DMS53 treated with DMSO at 0.1 percent for 48 hours (cell line): ENCODE data around the gene PPIP5K2.
"Not testable (repeated sequence)": the region's sequence is repeated elsewhere in the genome, so short reads cannot be mapped to it uniquely, and the experiment has no call there.

Experiments
- DNase-seq: peaks from one replicate; lab custom pipeline; 2025; ENCODE audit not compliant: unreplicated experiment; lab: John Stamatoyannopoulos, UW

The PPIP5K2 gene

DNA sequence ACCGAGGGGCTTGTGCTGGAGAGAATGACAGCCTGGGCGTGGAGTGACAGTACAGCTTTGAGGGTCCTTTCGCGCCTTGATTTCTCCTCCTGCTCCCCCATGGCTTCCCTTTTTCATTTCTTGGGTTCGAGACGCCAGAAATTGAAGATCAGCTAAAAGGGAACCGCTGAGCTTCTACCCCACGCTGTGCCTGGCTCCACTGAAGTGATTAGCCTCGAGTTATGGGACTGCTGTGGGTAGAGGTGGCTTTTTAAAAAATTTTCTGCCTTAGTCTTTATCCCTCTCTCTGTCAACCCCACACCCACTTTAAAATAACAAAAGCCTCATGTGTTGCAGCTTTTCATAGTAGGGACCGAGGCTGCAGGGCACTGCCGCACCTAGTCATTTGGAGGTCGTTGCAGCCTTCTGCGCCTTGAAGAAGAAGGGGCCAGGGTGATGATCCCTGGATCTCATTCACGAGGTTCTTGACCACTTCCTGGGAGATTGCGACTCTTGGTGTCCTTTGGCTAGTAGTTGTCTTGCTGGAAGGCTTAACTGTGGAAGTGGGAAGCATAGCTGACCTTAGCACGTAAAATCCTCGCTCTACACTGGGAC is 603 bp downstream of the PPIP5K2 start:
- DNase-seq, result no peak

DNA sequence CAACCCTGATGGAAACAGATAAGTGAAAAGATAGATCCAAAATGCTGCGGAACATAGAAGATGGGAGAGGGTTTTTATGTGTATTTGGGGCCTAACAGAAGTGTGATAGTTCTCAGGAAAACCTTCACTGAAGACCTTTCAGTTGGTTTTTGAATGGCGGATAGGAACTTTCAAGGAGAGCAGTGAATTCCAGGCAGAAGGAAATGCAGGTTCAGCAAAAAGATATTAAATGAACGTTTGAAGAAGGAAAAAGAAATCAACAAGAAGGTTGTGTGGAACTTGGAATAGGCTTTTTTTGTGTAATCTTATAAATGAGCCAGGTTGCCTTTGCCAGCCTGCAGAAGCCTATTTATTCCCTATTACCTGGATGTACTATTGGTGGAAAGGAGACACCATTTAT is 2.1 kb downstream of the PPIP5K2 start:
- DNase-seq, result no peak

DNA sequence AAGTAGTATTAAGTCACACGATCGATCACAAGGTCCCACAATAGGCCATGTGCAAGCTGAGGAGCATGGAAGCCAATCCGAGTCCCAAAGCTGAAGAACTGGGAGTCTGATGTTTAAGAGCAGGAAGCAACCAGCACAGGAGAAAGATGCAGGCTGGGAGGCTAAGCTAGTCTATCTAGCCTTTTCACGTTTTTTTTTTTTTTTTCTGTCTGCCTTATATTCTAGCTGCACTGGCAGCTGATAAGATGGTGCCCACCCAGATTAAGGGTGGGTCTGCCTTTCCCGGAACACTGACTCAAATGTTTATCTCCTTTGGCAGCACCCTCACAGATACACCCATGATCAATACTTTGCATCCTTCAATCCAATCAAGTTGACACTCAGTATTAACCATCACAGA is 6.5 kb downstream of the PPIP5K2 start:
- no peak for DNase-seq

DNA sequence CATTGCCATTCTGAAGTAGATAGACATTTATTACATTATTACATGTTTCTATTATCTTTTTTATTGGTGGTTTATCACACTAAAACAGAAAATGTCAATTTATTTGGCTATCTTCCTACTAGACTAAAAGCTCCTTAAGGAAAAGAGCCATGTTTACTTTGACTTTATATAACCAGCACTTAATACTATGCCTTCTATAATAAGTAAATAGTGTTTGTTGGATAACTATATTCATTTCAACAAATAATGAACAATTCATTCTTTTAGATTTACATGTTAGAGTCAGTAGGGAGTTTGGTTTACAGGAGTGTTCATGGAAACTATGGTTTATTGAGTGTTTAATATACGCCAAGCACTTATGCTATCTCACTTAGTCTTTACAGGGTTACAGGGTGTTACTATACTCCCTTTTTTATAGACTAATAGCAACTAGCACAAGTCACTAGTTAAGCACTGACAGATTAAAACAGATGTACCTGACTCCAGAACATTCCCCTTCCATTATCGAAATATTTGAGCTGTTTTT is 7.3 kb downstream of the PPIP5K2 start:
- DNase-seq, result no peak

DNA sequence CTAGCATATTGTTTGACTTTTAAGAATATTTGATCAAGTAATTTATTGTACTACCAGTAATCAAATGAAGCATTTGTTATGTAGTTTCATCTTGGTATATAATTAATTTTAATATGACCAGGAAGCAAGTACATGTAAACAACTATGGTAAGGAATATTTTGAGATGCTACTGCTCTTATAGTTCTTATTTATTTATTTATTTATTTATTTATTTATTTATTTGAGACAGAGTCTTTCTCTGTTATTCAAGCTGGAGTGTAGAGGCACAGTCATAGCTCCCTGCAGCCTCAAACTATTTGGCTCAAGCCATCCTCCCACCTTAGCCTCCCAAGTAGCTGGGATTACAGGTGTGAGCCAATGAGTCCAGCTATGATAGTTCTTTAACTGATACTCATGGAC is 8.1 kb downstream of the PPIP5K2 start:
- DNase-seq, result no peak

DNA sequence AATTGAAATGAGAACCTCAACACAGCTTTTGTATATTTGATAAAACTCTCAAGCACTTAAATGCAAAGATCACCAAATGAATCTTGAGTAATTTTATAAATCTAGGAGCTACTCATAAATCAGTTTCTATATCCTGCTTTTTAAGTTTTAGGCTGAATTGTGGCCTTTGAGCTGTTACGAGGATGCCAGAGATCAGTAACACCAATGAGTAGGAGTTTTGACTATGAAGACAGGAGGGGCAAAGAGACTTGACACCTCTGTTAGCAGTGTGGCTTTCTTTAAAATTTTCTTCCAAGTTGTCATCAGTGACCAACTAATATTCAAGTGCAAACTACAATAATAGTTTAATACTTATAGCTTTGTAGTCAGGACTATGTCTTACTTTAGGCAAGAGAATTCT is 12.6 kb downstream of the PPIP5K2 start:
- DNase-seq, result no peak

DNA sequence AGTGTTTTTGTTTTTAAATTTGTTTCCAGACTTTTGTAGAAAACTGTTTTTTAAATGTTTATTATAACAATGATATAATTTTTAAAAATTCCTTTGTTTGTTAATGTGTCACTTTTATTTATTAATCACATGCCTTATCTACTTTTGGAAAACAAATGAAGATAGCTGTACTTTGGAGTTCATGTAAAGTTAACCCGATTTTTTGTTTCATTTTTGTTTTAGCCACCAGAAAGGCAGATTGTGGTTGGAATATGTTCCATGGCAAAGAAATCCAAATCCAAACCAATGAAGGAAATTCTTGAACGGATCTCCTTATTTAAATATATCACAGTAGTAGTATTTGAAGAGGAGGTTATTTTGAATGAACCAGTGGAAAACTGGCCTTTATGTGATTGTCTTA is 13.1 kb downstream of the PPIP5K2 start:
- DNase-seq, result no peak

DNA sequence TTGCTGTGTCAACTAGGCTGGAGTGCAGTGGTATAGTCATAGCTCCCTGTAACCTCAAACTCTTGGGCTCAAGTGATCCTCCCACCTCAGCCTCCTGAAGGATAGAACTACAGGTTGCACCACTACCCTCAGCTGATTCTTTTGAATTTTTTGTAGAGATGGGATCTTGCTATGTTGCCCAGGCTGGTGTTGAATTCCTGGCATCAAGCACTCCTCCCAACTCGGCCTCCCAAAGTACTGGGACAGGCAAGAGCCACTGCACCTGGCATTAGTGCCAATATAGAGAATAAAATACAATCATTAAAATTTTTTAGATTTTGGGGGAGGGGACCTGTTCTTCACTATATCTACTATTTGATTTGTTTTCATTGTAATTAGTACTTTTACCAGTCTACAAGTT is 15.4 kb downstream of the PPIP5K2 start:
- no peak for DNase-seq

DNA sequence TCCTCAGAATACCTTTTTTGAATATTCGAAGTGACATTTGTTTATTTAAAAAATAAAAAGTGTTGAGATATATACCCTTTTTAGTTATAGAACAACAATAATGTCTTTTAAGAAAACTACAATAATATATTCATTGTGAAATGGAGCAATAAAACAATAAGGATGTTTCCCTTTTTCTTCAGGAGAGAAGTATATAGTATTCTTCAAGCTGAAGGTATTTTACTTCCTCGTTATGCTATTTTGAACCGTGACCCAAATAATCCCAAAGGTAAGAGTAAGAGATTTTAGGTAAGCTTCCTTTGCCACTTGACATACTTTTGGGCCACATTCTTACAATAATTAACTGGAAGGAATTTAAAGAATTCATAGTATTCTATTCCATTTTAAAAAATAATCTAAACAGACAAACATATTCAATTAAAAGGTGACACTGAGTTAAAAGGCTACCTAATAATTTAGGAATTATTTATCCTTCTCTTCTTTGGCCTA is 18.1 kb downstream of the PPIP5K2 start:
- no peak for DNase-seq

DNA sequence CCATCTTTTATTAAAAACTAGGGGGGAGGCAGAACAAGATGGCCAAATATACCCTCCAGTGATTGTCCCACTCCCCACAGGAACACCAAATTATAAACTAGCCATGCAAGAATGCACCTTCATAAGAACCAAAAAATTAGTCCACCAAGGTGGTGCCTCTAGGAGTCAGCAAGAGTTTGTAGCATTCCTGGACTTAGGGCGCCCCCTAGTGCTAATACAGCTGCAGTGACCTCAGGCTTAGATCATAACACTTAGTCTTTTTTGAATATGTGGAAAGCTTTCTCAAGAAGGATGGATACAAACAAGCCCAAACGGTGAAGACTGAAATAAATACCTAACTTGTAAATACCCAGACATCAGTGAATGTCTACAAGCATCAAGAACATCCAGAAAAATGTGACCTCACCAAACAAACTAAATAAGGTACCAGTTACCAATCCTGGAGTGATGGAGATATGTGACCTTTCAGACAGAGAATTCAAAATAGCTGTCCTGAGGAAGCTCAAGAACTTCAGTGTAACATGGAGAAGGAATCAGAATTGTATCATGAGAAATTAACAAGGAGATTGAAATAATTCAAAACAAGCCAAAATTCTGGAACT is 19.3 kb downstream of the PPIP5K2 start:
- peak; percentile 69 for DNase-seq

DNA sequence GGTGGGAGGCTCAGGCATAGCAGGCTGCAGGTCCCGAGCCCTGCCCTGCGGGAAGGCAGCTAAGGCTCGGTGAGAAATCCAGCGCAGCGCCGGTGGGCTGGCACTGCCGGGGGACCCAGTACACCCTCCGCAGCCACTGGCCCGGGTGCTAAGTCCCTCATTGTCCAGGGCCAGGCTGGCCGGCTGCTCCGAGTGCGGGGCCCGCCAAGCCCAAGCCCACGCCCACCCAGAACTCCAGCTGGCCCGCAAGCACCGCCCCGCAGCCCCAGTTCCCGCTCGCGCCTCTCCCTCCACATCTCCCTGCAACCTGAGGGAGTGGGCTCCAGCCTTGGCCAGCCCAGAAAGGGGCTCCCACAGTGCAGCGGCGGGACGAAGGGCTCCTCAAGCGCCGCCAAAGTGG is 22.0 kb downstream of the PPIP5K2 start:
- DNase-seq, result not testable (repeated sequence)

DNA sequence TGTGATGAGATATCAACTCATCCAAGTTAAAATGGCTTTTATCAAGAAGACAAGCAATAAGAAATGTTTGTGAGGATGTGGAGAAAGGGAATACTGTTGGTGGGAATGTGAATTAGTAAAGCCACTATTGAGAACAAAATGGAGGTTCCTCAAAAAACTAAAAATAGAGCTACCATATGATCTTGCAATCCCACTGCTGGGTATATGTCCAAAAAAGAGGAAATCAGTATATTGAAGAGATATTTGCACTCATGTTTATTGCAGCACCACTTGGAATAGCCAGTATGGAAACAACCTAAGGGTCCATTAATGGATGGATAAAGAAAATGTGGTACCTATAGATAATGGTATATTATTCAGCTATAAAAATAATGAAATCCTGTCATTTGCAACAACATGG is 25.1 kb downstream of the PPIP5K2 start:
- DNase-seq, result no peak

DNA sequence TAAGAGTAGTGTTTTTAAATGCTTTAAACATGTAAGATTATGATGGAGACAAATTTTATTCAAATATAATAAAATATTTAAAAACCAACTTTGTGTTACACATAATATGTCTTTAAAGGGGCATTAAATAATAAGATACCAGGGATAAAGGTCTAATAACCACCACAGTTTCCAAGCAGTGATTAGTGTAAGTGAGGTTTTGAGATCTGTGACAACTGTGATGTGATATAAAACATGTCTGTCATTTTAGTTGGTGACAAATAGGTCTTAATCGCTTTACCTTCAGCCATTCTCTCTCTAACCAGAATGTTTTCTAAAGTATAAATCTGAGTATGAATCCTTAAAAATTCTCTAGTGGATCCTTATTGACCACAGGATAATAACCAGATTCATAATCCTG is 28.1 kb downstream of the PPIP5K2 start:
- no peak for DNase-seq

DNA sequence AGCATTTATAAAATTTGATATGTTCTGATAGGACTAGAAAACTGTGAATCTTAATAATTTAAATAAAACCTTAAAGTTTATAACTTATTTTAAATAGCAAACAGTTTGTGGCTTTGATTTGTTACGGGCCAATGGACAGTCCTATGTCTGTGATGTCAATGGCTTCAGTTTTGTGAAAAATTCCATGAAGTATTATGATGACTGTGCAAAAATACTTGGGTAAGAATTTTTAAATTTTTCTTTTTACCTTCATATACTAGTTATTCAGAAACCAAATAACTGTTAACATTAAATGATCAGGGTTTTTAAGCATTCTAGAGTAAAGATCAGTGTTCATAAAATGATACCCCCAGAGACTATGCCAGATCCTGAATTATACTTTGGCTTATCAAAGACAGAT is 31.1 kb downstream of the PPIP5K2 start:
- no peak for DNase-seq

DNA sequence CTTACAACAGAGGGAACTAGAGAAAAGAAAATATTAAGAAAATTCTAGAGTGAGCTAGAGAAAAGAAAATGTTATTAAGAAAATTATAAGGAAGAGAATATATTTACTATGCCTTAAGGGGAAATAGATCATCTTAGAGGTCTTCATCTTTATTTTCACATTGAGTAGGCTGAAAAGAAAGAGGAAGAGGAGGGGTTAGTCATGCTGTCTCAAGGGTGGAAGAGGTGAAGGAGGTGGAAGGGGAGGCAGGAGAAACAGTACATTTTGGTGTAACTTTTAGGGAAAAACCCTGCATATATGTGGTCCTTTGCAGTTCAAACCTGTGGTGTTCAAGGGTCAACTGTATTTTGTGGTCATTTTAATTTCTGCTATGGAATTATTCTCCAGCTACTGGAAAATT is 46.6 kb downstream of the PPIP5K2 start:
- no peak for DNase-seq

DNA sequence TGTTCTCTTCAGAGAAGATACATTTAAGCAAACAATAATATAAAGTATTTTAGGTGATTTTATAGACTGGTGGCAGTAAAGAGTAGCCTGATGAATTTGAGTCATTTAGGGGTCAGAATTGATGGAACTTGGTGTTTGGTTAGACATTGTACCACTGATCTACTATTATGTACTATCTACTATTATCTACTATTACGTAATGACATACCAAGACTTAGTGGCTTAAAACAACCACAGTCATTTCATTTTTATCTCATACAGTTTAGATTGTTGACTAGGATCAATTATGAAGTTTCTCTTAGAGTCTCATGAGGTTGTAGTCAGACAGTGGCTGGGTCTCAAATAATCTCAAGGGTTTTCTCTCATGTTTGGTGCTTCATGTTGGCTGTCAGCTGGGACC is 54.0 kb downstream of the PPIP5K2 start:
- DNase-seq, result no peak

DNA sequence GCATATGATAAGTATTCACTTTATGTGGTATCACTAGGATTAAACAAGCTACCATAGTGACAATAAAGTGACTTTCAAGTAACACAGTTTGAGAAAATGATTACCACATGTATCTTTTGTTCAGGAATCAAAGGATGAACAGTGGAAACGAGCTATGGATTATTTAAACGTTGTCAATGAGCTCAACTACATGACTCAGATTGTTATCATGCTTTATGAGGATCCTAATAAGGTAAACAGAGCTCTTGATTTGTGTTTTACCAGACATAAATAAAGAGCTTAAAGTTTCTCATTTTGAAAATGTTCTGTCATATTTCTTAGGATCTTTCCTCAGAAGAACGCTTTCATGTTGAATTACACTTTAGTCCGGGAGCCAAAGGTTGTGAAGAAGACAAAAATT is 57.4 kb downstream of the PPIP5K2 start:
- DNase-seq, result no peak

DNA sequence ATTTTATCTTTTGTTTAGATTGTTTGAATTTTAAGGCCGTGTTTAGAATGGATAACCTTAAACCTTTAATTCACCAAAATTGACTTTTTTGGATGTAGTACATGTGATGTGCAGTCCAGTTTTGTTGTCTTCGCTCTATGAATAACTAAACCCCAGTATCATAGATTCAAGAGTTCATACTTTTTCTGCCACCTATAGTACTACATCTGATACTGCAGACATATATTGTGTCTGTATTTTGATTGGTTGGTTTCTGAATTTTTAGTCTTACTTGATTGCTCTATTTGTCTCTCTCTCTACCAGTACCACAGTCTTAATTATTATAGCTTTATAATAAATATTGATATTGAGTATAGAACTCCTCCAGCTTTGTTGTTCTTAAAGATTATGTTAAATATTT is 58.1 kb downstream of the PPIP5K2 start:
- no peak for DNase-seq

DNA sequence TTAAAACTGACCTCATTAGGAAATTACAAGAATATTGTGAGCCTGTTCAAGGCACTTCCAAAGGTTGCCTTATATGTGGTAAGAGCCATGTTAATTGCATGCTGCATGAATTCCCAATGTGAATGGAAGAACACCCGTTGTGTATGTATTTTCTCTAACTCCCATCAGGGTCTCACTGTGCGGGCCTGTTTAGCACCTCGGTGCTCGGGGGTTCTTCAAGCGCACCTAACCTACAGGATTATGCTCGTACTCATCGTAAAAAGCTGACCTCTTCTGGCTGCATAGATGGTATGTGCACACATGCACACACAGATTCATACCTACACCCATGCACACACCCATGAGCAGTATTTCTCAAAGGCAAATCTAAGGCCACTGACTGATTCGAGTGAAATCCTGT is 66.1 kb downstream of the PPIP5K2 start:
- DNase-seq, result no peak

DNA sequence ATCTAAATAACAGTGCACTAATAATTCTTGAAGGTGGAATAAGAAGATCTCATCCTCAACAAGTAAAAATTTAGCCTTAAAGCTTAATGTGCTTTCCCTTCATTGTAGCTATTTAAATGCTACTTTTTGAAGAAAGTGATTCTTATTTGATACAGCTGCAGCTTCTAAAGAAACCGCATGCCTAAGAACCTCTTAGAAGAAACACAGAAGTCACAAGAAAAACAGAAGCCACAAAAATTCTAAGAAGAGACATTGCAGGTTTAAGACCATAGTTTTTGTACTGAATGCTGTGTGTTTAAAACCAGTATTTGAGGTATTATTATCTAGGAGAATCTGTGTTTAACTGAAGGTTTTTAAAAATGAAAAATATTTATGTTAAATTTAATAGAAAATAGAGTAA is 68.3 kb downstream of the PPIP5K2 start:
- DNase-seq, result no peak

DNA sequence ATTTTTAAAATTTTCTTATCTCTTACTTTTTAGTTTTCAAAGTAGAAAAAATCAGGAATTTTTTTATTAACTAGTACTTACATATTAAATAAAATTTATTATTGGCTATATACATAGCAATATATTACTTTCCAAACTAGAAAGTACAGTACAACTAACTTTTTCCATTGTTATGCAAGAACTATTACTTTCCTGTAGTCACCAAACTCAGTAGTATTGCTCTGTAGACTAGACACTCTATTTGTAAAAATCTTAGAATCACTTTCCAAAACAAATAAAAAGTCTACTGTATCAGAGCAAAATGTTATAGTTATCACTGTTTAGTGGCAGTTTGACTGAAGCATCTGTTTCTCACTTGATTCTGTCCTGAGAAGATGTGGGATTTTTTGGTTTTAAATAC is 83.1 kb downstream of the PPIP5K2 start:
- DNase-seq, result no peak

DNA sequence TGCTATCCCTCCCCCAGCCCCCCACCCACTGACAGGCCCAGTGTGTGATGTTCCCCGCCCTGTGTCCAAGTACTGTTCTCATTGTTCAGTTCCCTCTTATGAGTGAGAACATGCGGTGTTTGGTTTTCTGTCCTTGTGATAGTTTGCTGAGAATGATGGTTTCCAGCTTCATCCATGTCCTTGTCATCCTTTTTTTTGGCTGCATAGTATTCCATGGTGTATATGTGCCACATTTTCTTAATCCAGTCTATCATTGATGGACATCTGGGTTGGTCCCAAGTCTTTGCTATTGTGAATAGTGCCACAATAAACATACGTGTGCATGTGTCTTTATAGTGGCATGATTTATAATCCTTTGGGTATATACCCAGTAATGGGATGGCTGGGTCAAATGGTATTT is 84.9 kb downstream of the PPIP5K2 start:
- not testable (repeated sequence) for DNase-seq
